Skeletal muscle cell (primary cell): ENCODE data around the gene GATA6.

Source experiments
- DNase-seq: peaks from one replicate; pipeline ENCODE4 v3.0.0-alpha.2; 2010; ENCODE audit warnings: low read depth
- H3K4me3 ChIP-seq: 2 replicates; pipeline ENCODE4 v1.5.1; 2011; ENCODE audit warnings: low read depth, mild to moderate bottlenecking, control low read depth, low read length, moderate library complexity

The GATA6 gene

GRCh38 chr18:22228976-22229375 is 59.6 kb downstream of the GATA6 start:
- H3K4me3 ChIP-seq, result no peak overlapping the region
- no peak for DNase-seq

- H3K4me3 ChIP-seq, result no peak overlapping the region
- no peak for DNase-seq
These were observed 60.2 kb downstream of the GATA6 start for GRCh38 chr18:22229456-22230124.

GRCh38 chr18:22230471-22230945 is 61.1 kb downstream of the GATA6 start:
- DNase-seq, result peak; percentile 59
- no peak overlapping the region for H3K4me3 ChIP-seq

GRCh38 chr18:22233266-22233665 is 63.9 kb downstream of the GATA6 start:
- H3K4me3 ChIP-seq, result no peak overlapping the region
- no peak for DNase-seq

- H3K4me3 ChIP-seq, result no peak overlapping the region
- DNase-seq, result no peak
These were observed 68.6 kb downstream of the GATA6 start for GRCh38 chr18:22238036-22238435.

- no peak for DNase-seq
These were observed 69.3 kb downstream of the GATA6 start for GRCh38 chr18:22238681-22239080.

GRCh38 chr18:22241921-22242361 is 72.6 kb downstream of the GATA6 start:
- no peak overlapping the region for H3K4me3 ChIP-seq
- DNase-seq, result no peak

More at GRCh38 chr18:22238681-22239080, 69.3 kb downstream of the GATA6 start:
- H3K4me3 ChIP-seq, result no peak overlapping the region

GRCh38 chr18:22243513-22243912 is 74.1 kb downstream of the GATA6 start:
- H3K4me3 ChIP-seq, result no peak overlapping the region
- DNase-seq, result no peak

- no peak overlapping the region for H3K4me3 ChIP-seq
- DNase-seq, result no peak
These were observed 80.6 kb downstream of the GATA6 start for GRCh38 chr18:22250026-22250425.

GRCh38 chr18:22250591-22250996 is 81.2 kb downstream of the GATA6 start:
- no peak overlapping the region for H3K4me3 ChIP-seq
- DNase-seq, result no peak
